ENCODE data around the gene CNNM4.
A peak's percentile ranks its signal among the peaks of the same experiment; 100 is the strongest.

Gene CNNM4

DNA sequence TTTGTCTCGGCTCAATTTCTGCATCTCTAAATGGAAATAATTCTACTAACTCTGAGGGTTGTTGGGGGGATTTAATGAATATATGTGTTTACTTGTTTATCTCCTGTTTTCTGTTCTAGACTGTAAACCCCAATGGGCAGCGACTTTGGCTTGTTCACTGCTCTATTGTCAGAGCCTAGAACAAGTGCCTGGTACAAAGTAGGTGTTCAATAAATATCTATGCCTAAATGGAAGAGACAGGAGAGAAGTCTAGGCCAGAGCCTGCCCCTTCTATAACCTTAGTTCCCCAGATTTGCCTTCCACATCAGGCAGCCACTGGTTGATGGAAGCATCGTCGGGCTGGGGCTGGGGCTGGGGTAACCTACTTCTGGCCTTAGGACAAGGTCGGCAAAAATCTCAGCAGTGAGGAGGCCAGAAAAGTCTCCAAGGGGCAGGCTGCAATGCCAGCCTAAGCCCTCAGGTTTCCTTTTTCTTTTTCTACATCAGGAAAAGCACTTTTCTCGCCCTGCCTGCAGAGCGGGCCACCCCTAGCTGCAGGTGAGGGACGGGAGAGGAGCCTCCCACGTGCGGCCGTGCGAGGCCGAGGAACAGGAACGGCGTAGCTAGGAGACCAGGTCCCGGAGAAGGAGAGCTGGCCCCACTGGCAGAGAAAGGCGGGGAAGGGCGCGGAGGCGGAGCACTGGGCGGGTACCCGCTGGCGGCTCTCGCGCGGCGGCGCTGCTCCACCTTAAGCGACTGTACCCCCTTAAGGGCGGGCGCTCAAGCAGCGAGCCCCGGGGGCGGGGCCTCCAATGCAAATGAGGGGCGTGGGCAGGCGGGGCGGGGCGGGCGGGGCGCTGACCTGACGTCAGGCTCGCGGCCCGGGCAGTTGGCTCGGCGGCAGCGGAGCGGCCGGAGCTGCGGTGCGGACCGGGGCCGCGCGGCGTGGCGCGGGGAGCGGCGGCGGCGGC lies at the start of gene CNNM4:
CNNM4 (plus strand) TSS at position 867 of the 950 bp plus-strand sequence. CDS start 98 bp downstream, outside the sequence.
- peak; percentile 97 for DNase-seq (ENCODE audit: low spot score)

- no peak for DNase-seq (ENCODE audit: low spot score)
Observed at GRCh38 chr2:96710985-96711384, 49.7 kb upstream of the CNNM4 start.

DNA sequence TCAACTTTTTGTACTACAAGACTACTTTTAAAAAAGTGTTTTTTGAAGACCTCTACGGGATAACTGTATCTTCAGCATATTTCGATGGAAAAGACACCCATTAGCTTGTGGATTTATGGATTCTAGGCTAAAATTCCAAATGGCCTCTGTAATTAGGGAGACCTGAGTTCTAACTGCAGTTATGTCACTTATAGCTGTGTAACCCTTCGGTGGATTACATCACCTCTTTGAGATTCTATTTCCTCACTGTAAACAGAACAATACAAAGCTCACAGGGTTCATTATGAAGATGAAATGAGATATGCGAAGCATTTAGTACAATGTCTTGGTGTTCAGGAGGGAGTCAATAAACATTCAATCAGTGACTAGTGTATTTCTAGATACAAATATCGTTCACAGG lies 45.0 kb upstream of the CNNM4 start:
- no peak for DNase-seq (ENCODE audit: low spot score)

DNA sequence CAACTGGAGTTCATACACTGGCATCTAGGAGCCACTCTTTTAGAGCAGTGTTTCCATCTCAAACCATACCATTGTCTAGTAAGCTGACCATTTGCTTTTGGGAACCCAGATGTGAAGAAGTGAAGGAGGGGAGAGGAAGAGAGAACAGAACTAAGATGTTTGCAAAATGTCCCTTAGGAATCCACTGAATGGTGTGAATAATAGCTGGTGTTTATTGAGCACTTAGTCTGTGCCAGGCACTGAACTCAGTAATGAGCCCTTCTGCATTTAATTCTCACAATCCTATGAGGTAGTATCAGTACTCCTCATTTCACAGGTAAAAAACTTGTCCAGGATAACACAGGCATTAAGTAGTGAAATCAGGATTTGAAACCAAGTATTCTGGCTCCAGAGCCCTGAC lies 44.3 kb upstream of the CNNM4 start:
- no peak for DNase-seq (ENCODE audit: low spot score)

DNA sequence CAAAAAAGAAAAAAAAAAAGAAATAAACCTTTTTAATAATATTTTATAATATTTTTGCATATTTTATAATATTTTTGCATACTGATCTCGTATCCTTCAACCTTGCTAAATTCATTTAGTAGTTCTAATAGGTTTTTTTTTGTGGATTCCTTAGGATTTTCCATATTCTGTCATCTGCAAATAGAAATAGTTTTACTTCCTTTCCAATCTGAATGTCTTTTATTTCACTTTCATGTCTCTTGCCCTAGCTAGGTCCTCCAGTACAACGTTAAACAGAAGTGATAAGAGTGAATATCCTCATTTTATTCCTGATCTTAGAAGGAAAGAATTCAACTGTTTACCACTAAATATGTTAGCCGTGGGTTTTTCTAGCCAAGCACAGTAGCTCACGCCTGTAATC lies 34.6 kb upstream of the CNNM4 start:
- DNase-seq (ENCODE audit: low spot score) = no peak

- no peak for DNase-seq (ENCODE audit: low spot score)
Observed at GRCh38 chr2:96727431-96727830, 33.3 kb upstream of the CNNM4 start.

DNA sequence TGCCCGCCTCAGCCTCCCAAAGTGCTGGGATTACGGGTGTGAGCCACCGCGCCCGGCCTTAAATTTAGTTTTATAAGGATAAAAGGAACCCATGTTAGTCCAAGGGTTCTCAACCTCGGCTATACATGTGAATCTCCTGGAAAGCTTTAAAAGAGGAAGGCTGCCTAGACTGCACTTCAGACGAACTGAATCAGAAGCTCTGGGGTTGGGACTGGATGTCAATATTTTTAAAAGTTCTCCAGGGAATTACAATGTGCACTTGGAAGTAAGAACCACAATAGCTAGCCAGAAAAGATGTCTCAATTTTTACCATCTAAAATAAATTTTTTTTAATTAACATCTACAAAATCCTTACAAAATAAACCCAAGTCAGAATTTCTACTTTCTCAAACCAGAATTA lies 31.0 kb upstream of the CNNM4 start:
- DNase-seq (ENCODE audit: low spot score) = no peak

DNA sequence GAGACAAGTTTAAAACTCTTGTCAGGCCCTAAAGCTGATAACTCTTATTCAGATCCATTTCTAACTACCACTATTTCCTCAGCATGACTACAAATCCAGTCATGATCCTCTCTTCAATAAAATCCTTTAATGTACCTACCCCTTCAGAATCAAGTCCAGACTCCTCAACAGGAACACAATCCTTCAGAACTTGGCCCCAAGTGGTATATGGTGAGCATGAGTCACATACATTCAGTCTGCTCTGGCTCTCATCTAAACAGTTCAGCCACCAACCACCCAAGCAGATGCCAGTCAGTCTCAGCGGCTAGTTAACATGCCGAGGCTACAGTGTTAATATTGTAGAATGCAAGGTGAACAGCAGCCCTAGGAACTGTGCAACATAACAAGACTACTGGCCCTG lies 30.5 kb upstream of the CNNM4 start:
- DNase-seq (ENCODE audit: low spot score) = peak; percentile 30

DNA sequence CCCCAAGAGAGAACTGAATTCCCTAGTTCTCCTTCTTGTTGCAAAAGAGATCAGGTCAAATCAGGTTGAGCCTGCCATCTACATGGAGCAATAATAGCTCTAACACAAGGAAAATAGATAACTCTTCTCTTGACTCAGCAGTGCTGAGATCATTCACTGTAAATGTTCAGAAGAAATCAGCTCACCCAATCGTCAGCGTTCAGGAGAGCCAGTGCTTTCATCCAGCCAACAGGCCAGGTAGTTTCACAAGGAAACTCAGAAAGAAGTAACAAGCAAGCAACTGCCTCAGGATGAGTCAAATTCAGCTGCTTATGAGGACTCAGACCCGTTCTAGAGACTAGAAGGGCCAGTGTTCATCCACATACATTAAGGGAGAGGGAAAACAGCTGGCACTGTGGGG lies 26.8 kb upstream of the CNNM4 start:
- DNase-seq (ENCODE audit: low spot score) = no peak

DNA sequence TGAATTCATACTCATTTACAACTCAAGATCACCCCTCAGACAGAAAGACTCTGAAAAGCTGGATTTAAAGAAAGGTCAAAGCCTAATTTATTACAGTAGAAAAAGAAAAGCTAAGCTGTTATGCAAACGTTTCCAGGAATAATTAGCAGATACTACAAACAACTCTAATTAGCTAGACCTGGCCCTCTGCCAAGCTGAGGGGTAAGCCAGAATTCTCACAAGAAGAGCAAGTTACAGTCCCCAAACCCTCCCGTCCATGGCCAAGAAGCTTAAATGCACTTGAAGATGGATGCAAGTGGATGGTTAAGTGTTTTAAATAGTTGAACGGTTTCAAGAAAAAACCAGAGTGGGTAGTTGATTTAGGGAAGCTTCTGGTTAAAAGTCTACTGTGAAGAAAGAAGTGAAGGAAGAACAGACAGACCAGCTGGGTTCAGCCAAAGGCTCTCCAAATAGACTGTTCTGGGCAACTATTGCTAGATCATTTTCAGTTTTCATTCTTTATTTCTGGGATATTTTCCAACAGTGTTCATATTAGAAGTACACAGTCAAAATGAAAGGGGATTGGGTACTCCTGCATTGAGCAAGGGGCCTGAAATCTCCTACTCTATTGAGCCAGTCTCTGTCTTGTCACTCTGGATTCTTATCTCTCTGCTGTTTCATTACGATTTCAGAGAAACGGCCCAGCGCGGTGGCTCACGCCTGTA lies 25.7 kb upstream of the CNNM4 start:
- DNase-seq (ENCODE audit: low spot score) = no peak

- DNase-seq (ENCODE audit: low spot score) = no peak
Observed at GRCh38 chr2:96737251-96737650, 23.5 kb upstream of the CNNM4 start.

DNA sequence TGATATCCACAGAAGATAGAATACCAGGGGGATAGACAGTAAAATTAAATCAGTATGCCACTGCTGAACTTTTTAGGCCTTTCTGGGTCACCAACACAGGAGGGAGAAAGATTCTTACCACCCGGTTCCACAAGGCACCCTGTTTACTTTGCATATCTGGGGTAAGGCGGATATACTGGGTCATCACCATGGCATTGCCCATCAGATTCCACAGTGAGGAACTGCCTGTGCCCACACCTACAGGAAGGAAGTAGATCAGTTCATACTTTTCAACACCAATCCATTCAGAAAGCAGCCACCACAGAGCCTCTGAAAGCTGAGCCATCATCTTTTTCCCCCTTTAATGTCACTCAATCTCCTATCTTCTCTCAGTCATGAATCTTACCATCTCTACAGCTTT lies 22.9 kb upstream of the CNNM4 start:
- no peak for DNase-seq (ENCODE audit: low spot score)

DNA sequence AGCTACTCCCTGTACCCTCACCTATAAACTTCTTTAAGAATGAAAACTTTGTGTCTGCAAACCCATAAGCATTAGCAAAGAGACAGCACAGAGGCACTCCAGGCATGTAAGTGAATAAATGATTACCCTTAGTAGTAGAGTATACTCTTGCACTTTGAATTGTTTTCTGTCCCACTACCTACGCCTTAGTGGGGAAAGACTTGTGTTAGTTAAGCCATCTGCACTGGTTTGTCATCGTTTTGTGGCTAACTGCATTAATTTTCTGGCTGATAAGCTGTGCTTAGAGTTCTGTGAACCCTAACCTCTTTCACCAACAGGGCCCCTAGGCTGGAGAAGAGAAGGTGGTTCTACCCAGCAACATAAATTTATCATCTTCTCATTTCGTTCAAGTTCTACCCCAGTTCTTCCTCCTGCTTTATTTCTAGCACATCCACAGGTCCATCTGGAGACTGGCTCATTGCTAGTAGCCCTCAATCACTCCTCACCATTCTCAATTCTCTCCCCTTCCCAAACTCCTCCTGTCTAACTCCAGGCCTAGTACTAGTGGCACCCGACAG lies 21.5 kb upstream of the CNNM4 start:
- no peak for DNase-seq (ENCODE audit: low spot score)

- DNase-seq (ENCODE audit: low spot score) = peak; percentile 98
Observed at GRCh38 chr2:96739633-96740428, 20.9 kb upstream of the CNNM4 start, which contains the start of gene LMAN2L. TSS of gene LMAN2L (minus strand) at chr2:96740064. CDS start at chr2:96740040, 24 bp downstream.

- no peak for DNase-seq (ENCODE audit: low spot score)
Observed at GRCh38 chr2:96747061-96747617, 13.6 kb upstream of the CNNM4 start.

- no peak for DNase-seq (ENCODE audit: low spot score)
Observed at GRCh38 chr2:96751800-96752199, 8.9 kb upstream of the CNNM4 start.

- no peak for DNase-seq (ENCODE audit: low spot score)
Observed at GRCh38 chr2:96753661-96754282, 6.9 kb upstream of the CNNM4 start.

- DNase-seq (ENCODE audit: low spot score) = no peak
Observed at GRCh38 chr2:96754317-96754716, 6.4 kb upstream of the CNNM4 start.

- no peak for DNase-seq (ENCODE audit: low spot score)
Observed at GRCh38 chr2:96756788-96757476, 3.8 kb upstream of the CNNM4 start.

- DNase-seq (ENCODE audit: low spot score) = no peak
Observed at GRCh38 chr2:96757477-96757860, 3.2 kb upstream of the CNNM4 start.

DNA sequence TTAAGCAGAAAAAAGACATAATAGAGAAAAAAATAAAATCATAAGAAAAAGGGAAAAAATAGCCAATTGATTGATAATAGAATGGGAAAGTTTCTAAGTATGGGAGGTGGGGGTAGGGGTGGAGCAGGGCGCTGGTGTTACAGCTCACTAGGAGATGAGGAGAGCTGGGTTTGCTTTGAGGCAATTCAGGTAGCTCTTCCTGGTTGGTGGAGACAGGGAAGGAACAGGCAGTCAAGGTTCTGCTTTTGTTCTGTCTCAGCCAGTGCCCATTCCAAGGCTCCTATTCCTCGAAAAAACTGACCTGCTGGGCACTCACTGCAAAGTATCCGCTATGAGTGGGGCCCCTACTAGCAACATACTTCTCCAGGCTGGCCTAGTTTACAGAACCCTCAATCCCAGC lies 1.7 kb upstream of the CNNM4 start:
- DNase-seq (ENCODE audit: low spot score) = no peak

All from GM03348 (cell line).